H1 (cell line): ENCODE results near the gene COL5A1. TPM values are rescaled to one million over a fixed set of nuclear protein-coding genes. Genes with fewer than 3 reads are reported as not detected.

ENCODE experiments used
- ATF3 ChIP-seq: IDR thresholded peaks from 2 replicates; pipeline ENCODE4 v1.6.1; 2011; ENCODE audit warnings: low read depth, mild to moderate bottlenecking, low read length; ENCODE audit not compliant: insufficient read depth
- POU5F1 ChIP-seq: IDR thresholded peaks from 2 replicates; pipeline ENCODE4 v1.6.1; 2011; ENCODE audit warnings: low read depth, mild to moderate bottlenecking, low read length, moderate library complexity
- polyA plus RNA-seq, 7 experiments: library from polyadenylated mRNA; depleted of rRNA in 3 of 7; stranded (reverse) in 5 of 7; unstranded in 2 of 7; fragments of >200 nt in 5 of 7; fragments of 200-250 nt in 2 of 7; gene quantifications; 1 replicate in 5 of 7; 2 replicates in 1 of 7; 4 replicates in 1 of 7; pipeline versions ENCODE4 v1.2.1 to v1.2.3, GENCODE V29; 2011 to 2013; ENCODE audit warnings: missing spikeins in 2 of 7, mixed read lengths in 2 of 7
- total RNA-seq: library from RNA; stranded (reverse); fragmentation: NEBNext Ultra II Directional; extraction: Animal tissue kit (Norgen Biotek cat#: 25700); gene quantifications from 2 replicates; pipeline ENCODE4 v1.2.1, GENCODE V29; 2021

COL5A1 gene
- total and polyA plus RNA-seq, 2 of the 8 experiments (the other 6 are each of a cell fraction or from before 2014, with no cell fraction given), result 3.8 to 12.0 TPM

DNA sequence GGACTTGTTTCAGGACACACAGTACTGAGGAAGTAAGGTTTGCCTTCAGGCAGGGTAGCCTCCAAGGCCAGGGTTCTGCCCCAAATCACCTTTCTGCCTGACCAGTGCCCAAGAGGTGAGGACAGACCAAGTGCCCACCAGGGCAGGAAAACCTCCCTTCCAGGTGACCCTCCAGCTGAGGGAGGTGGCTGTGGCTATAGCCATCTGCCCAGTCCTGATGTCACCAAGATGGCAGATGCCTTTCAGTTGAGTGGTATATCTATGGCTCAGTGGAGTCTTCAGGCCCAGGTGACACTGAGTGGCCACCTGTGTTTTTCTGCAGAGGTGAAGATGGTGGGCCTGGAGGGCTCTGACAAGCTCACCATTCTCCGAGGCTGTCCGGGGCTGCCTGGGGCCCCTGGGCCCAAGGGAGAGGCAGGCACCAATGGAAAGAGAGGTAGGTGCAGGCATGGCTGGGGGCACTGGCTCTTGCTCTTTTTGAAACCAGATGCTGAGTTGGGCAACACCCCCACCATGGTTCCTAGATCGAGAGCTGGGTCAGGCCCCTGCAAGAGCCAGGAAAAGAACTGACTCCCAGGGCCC, 240.7 kb downstream of the COL5A1 start (continued):
- no peak for TF ChIP-seq POU5F1
- TF ChIP-seq ATF3, result no peak
